Measurements from ENCODE around the gene PDSS2. TPM values are rescaled to one million over a fixed set of nuclear protein-coding genes. Genes with fewer than 3 reads are reported as not detected.
"Not testable (repeated sequence)": the region's sequence is repeated elsewhere in the genome, so short reads cannot be mapped to it uniquely, and the experiment has no call there.

The PDSS2 gene
- total RNA-seq, 1 experiment from 2014 or later, result 14.8 TPM

DNA sequence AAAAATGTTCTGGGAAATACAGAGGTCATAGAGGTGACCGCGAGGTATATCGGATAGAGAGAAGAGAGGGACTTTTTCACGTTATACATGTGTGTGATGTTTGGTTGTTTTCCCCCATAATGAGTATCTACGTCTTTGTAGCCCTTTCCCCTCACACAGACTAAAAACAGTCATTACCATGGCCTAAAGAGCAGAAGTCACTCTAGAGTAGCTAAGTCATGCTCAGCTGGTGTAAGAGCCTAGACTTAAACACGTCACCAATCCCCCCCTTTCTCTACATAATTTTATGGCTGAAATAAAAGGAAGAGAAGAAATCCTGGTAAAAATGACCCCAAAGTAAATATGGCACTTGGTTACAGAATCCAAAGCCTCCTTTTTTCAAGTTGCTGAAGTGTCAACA, 338.1 kb downstream of the PDSS2 start:
- Mint-ChIP-seq H3K36me3 (ENCODE audit: insufficient read depth, unreplicated experiment) (peaks cover 8% of the 10 kb centered on the region), H3K4me3 (ENCODE audit: low read depth, unreplicated experiment) (no peak overlapping the region), H3K9me3 (ENCODE audit: low read depth, unreplicated experiment) (no peaks in the 10 kb centered on the region), H3K27me3 (ENCODE audit: unreplicated experiment) (no peaks in the 10 kb centered on the region), H3K27ac (ENCODE audit: unreplicated experiment) (no peak overlapping the region), H3K4me1 (ENCODE audit: low read depth, unreplicated experiment) (no peaks in the 10 kb centered on the region)
- CTCF ChIA-PET, result no interaction called here
- intact Hi-C loops (cut with micrococcal nuclease; ENCODE audit: unreplicated experiment), result no loop called here
- no peak for DNase-seq
- BruUV-seq (replicated peaks), result no TSS peak
- TF ChIP-seq, protein P1, sequence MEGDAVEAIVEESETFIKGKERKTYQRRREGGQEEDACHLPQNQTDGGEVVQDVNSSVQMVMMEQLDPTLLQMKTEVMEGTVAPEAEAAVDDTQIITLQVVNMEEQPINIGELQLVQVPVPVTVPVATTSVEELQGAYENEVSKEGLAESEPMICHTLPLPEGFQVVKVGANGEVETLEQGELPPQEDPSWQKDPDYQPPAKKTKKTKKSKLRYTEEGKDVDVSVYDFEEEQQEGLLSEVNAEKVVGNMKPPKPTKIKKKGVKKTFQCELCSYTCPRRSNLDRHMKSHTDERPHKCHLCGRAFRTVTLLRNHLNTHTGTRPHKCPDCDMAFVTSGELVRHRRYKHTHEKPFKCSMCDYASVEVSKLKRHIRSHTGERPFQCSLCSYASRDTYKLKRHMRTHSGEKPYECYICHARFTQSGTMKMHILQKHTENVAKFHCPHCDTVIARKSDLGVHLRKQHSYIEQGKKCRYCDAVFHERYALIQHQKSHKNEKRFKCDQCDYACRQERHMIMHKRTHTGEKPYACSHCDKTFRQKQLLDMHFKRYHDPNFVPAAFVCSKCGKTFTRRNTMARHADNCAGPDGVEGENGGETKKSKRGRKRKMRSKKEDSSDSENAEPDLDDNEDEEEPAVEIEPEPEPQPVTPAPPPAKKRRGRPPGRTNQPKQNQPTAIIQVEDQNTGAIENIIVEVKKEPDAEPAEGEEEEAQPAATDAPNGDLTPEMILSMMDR (IDR thresholded peaks at IDR 0.05; ENCODE audit: unreplicated experiment), result no peak

DNA sequence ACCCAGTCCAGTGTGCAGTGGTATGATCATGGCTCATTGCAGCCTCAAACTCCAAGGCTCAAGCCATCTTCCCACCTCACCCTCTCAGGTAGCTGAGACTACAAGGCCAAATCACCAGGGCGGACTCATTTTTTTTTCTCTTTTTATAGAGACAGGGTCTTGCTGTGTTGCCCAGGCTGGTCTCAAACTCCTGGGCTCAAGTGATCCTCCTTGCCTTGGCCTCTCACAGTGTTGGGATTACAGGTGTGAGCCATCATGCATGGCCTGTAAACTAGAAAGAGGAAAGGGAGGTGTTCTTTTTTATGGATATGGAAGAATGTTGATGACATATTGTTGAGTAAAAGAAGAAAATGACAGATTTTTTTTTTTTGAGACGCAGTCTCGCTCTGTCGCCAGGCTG, 339.0 kb downstream of the PDSS2 start:
- CTCF ChIA-PET, result no interaction called here
- H3K4me3 Mint-ChIP-seq (ENCODE audit: low read depth, unreplicated experiment), result no peak overlapping the region
- no peaks in the 10 kb centered on the region for H3K4me1 Mint-ChIP-seq (ENCODE audit: low read depth, unreplicated experiment)
- H3K27me3 Mint-ChIP-seq (ENCODE audit: unreplicated experiment), result no peaks in the 10 kb centered on the region
- no TSS peak for BruUV-seq (replicated peaks)
- H3K9me3 Mint-ChIP-seq (ENCODE audit: low read depth, unreplicated experiment), result no peaks in the 10 kb centered on the region
- TF ChIP-seq, protein P1 (IDR thresholded peaks at IDR 0.05; ENCODE audit: unreplicated experiment), result no peak
- H3K36me3 Mint-ChIP-seq (ENCODE audit: insufficient read depth, unreplicated experiment), result peaks cover 17% of the 10 kb centered on the region
- no peak for DNase-seq
- intact Hi-C loops (cut with micrococcal nuclease; ENCODE audit: unreplicated experiment), result no loop called here
- H3K27ac Mint-ChIP-seq (ENCODE audit: unreplicated experiment), result no peak overlapping the region

DNA sequence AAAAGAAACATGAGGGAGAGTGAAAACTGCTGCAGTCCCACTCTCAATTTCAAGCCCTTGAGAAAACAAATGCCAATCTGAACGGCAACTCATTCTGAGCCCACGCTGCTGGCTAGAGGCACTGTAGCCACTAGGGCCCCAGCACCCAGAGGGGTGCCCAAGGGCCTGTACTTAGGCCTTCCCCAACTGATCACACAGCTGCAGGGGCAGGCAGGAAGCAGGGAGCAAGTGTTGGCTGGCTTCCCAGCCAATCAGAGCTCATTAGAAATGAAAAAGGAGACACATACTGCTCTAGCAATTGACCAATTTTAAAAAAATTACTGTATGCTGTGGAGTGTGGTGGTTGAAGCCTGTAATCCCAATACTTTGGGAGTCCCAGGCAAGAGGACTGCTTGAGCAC, 340.4 kb downstream of the PDSS2 start:
- H3K9me3 Mint-ChIP-seq (ENCODE audit: low read depth, unreplicated experiment), result no peaks in the 10 kb centered on the region
- CTCF ChIA-PET, result no interaction called here
- DNase-seq, result no peak
- peaks cover 31% of the 10 kb centered on the region for H3K36me3 Mint-ChIP-seq (ENCODE audit: insufficient read depth, unreplicated experiment)
- TF ChIP-seq, protein P1 (IDR thresholded peaks at IDR 0.05; ENCODE audit: unreplicated experiment), result no peak
- H3K27ac Mint-ChIP-seq (ENCODE audit: unreplicated experiment), result no peak overlapping the region
- no peaks in the 10 kb centered on the region for H3K4me1 Mint-ChIP-seq (ENCODE audit: low read depth, unreplicated experiment)
- intact Hi-C loops (cut with micrococcal nuclease; ENCODE audit: unreplicated experiment), result loop anchor here (10.0 kb wide), 1 partner anchor 336 kb away; the partner anchor contains the start of gene PDSS2
- H3K27me3 Mint-ChIP-seq (ENCODE audit: unreplicated experiment), result no peaks in the 10 kb centered on the region
- H3K4me3 Mint-ChIP-seq (ENCODE audit: low read depth, unreplicated experiment), result no peak overlapping the region
- no TSS peak for BruUV-seq (replicated peaks)

GRCh38 chr6:107118540-107118939, 340.8 kb downstream of the PDSS2 start:
- not testable (repeated sequence) for H3K27ac Mint-ChIP-seq (ENCODE audit: unreplicated experiment)
- intact Hi-C loops (cut with micrococcal nuclease; ENCODE audit: unreplicated experiment), result loop anchor here (10.0 kb wide), 1 partner anchor 336 kb away; the partner anchor contains the start of gene PDSS2

GRCh38 chr6:107116931-107117330, 342.4 kb downstream of the PDSS2 start:
- Mint-ChIP-seq H3K4me1 (ENCODE audit: low read depth, unreplicated experiment) (no peaks in the 10 kb centered on the region), H3K27ac (ENCODE audit: unreplicated experiment) (no peak overlapping the region), H3K4me3 (ENCODE audit: low read depth, unreplicated experiment) (no peak overlapping the region), H3K9me3 (ENCODE audit: low read depth, unreplicated experiment) (no peaks in the 10 kb centered on the region), H3K36me3 (ENCODE audit: insufficient read depth, unreplicated experiment) (peaks cover 43% of the 10 kb centered on the region), H3K27me3 (ENCODE audit: unreplicated experiment) (no peaks in the 10 kb centered on the region)
- intact Hi-C loops (cut with micrococcal nuclease; ENCODE audit: unreplicated experiment), result loop anchor here (10.0 kb wide), 1 partner anchor 338 kb away; the partner anchor contains the start of gene PDSS2
- DNase-seq, result no peak
- TF ChIP-seq, protein P1 (IDR thresholded peaks at IDR 0.05; ENCODE audit: unreplicated experiment), result no peak
- BruUV-seq (replicated peaks), result no TSS peak
- CTCF ChIA-PET, result interaction anchor here (1.4 kb wide), 1 partner anchor 36 kb away, joined by 4 read pairs; no protein-coding TSS in a partner anchor

More at GRCh38 chr6:107118540-107118939, 340.8 kb downstream of the PDSS2 start:
- DNase-seq; H3K27me3 Mint-ChIP-seq (ENCODE audit: unreplicated experiment); H3K4me3 Mint-ChIP-seq (ENCODE audit: low read depth, unreplicated experiment); BruUV-seq (replicated peaks); H3K9me3 Mint-ChIP-seq (ENCODE audit: low read depth, unreplicated experiment); CTCF ChIA-PET; H3K4me1 Mint-ChIP-seq (ENCODE audit: low read depth, unreplicated experiment): not testable (repeated sequence)
- H3K36me3 Mint-ChIP-seq (ENCODE audit: insufficient read depth, unreplicated experiment), result peaks cover 36% of the 10 kb centered on the region
